Measurements from ENCODE around the gene TMEFF2.

- TF ChIP-seq POLR2AphosphoS5 (IDR thresholded peaks at IDR 0.05; ENCODE audit: low read depth, low read length), result no peak
- no peak for TF ChIP-seq TAF1 (IDR thresholded peaks at IDR 0.05; ENCODE audit: borderline replicate concordance, insufficient read depth, low read length)
- TF ChIP-seq REST (IDR thresholded peaks at IDR 0.05; ENCODE audit: insufficient read depth in 1 of 2, low read depth in 2 of 2, low read length in 2 of 2), result no peak
- no peak for TF ChIP-seq SIN3A (IDR thresholded peaks at IDR 0.05; ENCODE audit: borderline replicate concordance, insufficient read depth, low read length)
- no peak for TF ChIP-seq FOXP2 (optimal IDR thresholded peaks at IDR 0.05; ENCODE audit: borderline replicate concordance, extremely low read depth, extremely low read length, insufficient read depth)
These were observed 277.9 kb downstream of the TMEFF2 start for GRCh38 chr2:191916826-191917225.

Measured in PFSK-1 (cell line).